Common myeloid progenitor, CD34-positive (primary cell): ENCODE results near the gene ALDH1A1.
"Not testable (repeated sequence)": the region's sequence is repeated elsewhere in the genome, so short reads cannot be mapped to it uniquely, and the experiment has no call there.

Source experiments
- CTCF ChIA-PET: fragments of 350-600 bp; sonication (Branson Sonifier 250); formaldehyde crosslinking; loops from one replicate; lab custom pipeline; 2021; ENCODE audit warnings: antibody characterized with exemption; lab: Charles Lee
- POLR2A ChIA-PET: fragments of 350-600 bp; sonication (Branson Sonifier 250); formaldehyde crosslinking; loops from one replicate; lab custom pipeline; 2021; ENCODE audit warnings: antibody characterized with exemption; lab: Charles Lee
- DNase-seq, 3 donors: peaks; one replicate each; pipeline versions ENCODE4 v3.0.0 to v3.0.0-alpha.2; 2013
- H3K27ac ChIP-seq, 2 experiments: 1 replicate in 1 of 2; 2 replicates in 1 of 2; pipeline ENCODE4 v1.7.0; 2013; ENCODE audit warnings: inconsistent platforms in 2 of 2, low read length in 2 of 2, mild to moderate bottlenecking in 2 of 2, low read depth in 1 of 2, moderate library complexity in 1 of 2; ENCODE audit not compliant: severe bottlenecking in 2 of 2, insufficient read depth in 1 of 2, poor library complexity in 1 of 2
- H3K27me3 ChIP-seq, 5 experiments: replicated peaks in 2 of 5; 1 replicate in 3 of 5; 2 replicates in 2 of 5; pipeline versions ENCODE4 v1.6.1 to v1.7.0; 2013; ENCODE audit warnings: low read length in 4 of 5, mild to moderate bottlenecking in 2 of 5, moderate library complexity in 2 of 5, inconsistent platforms in 1 of 5; ENCODE audit not compliant: insufficient read depth in 5 of 5, control insufficient read depth in 4 of 5
- H3K36me3 ChIP-seq, 4 experiments: 1 replicate in 2 of 4; 2 replicates in 2 of 4; pipeline versions ENCODE4 v1.6.1 to v1.7.0; 2013; ENCODE audit warnings: low read length in 3 of 4, control low read depth in 1 of 4, mild to moderate bottlenecking in 1 of 4; ENCODE audit not compliant: control insufficient read depth in 4 of 4, insufficient read depth in 4 of 4
- H3K4me1 ChIP-seq, 4 experiments: 1 replicate in 3 of 4; 2 replicates in 1 of 4; pipeline versions ENCODE4 v1.6.1 to v1.7.1; 2013; ENCODE audit warnings: low read length in 3 of 4, mild to moderate bottlenecking in 3 of 4, control low read depth in 1 of 4, inconsistent platforms in 1 of 4, moderate library complexity in 1 of 4; ENCODE audit not compliant: control insufficient read depth in 4 of 4, insufficient read depth in 4 of 4; ENCODE audit errors: control extremely low read depth in 1 of 4
- H3K4me3 ChIP-seq, 7 experiments: 1 replicate in 4 of 7; 2 replicates in 3 of 7; pipeline versions ENCODE4 v1.5.1 to v1.7.0; 2013; ENCODE audit warnings: mild to moderate bottlenecking in 7 of 7, low read length in 6 of 7, moderate library complexity in 6 of 7, inconsistent platforms in 2 of 7, low read depth in 2 of 7, control low read depth in 1 of 7; ENCODE audit not compliant: insufficient read depth in 4 of 7, control insufficient read depth in 1 of 7; ENCODE audit errors: extremely low read depth in 1 of 7
- H3K9me3 ChIP-seq, 5 experiments: 1 replicate in 4 of 5; 2 replicates in 1 of 5; pipeline versions ENCODE4 v1.6.1 to v1.7.1; 2013; ENCODE audit warnings: low read length in 4 of 5, mild to moderate bottlenecking in 2 of 5, inconsistent platforms in 1 of 5, low read depth in 1 of 5, moderate library complexity in 1 of 5; ENCODE audit not compliant: control insufficient read depth in 4 of 5, insufficient read depth in 2 of 5; ENCODE audit errors: control extremely low read depth in 1 of 5
- WGBS: methylation state at CpG from one replicate; pipeline ENCODE4 v1.1.5; 2013; ENCODE audit not compliant: insufficient coverage; 5-methylcytosine and 5-hydroxymethylcytosine counted together

ALDH1A1 gene

GRCh38 chr9:72946821-72947220 is 6.0 kb downstream of the ALDH1A1 start:
- Histone ChIP-seq H3K4me3 (no peak overlapping the region), H3K36me3 (no peaks in the 10 kb centered on the region), H3K9me3 (no peaks in the 10 kb centered on the region), H3K4me1 (peaks cover 18 to 60% (median 34%) of the 10 kb centered on the region in 4 experiments), H3K27me3 (no peaks in the 10 kb centered on the region), H3K27ac (no peak overlapping the region)
- CTCF ChIA-PET: no interaction called here
- DNase-seq: no peak
- POLR2A ChIA-PET: no interaction called here

- CTCF ChIA-PET: no interaction called here
- H3K36me3 ChIP-seq: no peaks in the 10 kb centered on the region
- DNase-seq: no peak
- H3K27me3 ChIP-seq: no peaks in the 10 kb centered on the region
- WGBS: no CpG with 5 or more reads among the region's 3 CpGs
- no peak overlapping the region for H3K27ac ChIP-seq
- no peaks in the 10 kb centered on the region for H3K9me3 ChIP-seq
- H3K4me1 ChIP-seq: peaks cover 15 to 56% (median 29%) of the 10 kb centered on the region in 4 experiments
- no peak overlapping the region for H3K4me3 ChIP-seq
- POLR2A ChIA-PET: no interaction called here
Measured at GRCh38 chr9:72946318-72946717, 6.5 kb downstream of the ALDH1A1 start.

GRCh38 chr9:72945391-72945790 is 7.5 kb downstream of the ALDH1A1 start:
- 71% methylated on average over 3 of the region's 3 CpGs for WGBS

GRCh38 chr9:72943844-72944462 is 8.9 kb downstream of the ALDH1A1 start:
- Histone ChIP-seq H3K36me3 (peaks cover 0 to 4% (median 2%) of the 10 kb centered on the region in 4 experiments), H3K27ac (no peak overlapping the region), H3K4me3 (no peak overlapping the region), H3K9me3 (no peaks in the 10 kb centered on the region), H3K27me3 (no peaks in the 10 kb centered on the region), H3K4me1 (peaks cover 4 to 41% (median 19%) of the 10 kb centered on the region in 4 experiments)
- ChIA-PET CTCF (interaction anchor here (0.6 to 1.3 kb wide), 3 partner anchors 43 to 81 kb away, joined by 3 to 4 read pairs (median 3); no protein-coding TSS in a partner anchor), POLR2A (no interaction called here)
- WGBS: 80% methylated on average over 1 of the region's 2 CpGs
- DNase-seq: no peak

More at GRCh38 chr9:72945391-72945790, 7.5 kb downstream of the ALDH1A1 start:
- Histone ChIP-seq H3K4me3 (no peak overlapping the region), H3K4me1 (peaks cover 12 to 53% (median 26%) of the 10 kb centered on the region in 4 experiments), H3K27me3 (no peaks in the 10 kb centered on the region), H3K27ac (no peak overlapping the region), H3K9me3 (no peaks in the 10 kb centered on the region), H3K36me3 (no peaks in the 10 kb centered on the region)
- no peak for DNase-seq
- ChIA-PET CTCF (interaction anchor here (1.1 kb wide), 1 partner anchor 40 kb away, joined by 3 read pairs; no protein-coding TSS in a partner anchor), POLR2A (no interaction called here)

DNA sequence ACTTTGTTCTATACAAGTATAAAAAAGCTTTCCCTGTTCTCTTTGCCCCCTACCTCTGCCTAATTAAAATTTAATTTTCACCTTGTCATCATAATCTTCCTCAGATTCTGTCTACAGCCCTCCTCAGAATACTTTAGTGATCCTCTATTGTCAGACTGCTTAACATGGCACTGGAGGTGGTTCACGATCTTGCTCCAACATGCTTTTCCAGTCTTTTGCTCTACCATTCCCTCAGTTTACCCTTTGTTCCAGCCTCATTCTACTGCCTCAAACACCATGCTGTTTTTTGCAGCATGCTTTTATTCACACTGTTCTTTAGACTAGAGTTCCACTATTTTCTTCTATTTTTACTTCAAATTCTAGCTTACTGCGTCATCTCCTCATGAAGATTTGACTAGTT is 10.4 kb downstream of the ALDH1A1 start:
- no peaks in the 10 kb centered on the region for H3K27me3 ChIP-seq
- H3K4me3 ChIP-seq: no peak overlapping the region
- no peak for DNase-seq
- peaks cover 0 to 10% (median 4%) of the 10 kb centered on the region in 4 experiments for H3K36me3 ChIP-seq
- ChIA-PET POLR2A (no interaction called here), CTCF (interaction anchor here (0.7 to 1.7 kb wide), 3 partner anchors 10 to 84 kb away, joined by 3 to 6 read pairs (median 3); no protein-coding TSS in a partner anchor)
- H3K4me1 ChIP-seq: peaks cover 0 to 26% (median 6%) of the 10 kb centered on the region in 4 experiments
- no peaks in the 10 kb centered on the region for H3K9me3 ChIP-seq
- H3K27ac ChIP-seq: no peak overlapping the region
- WGBS: 100% methylated on average over 1 of the region's 2 CpGs

- H3K27me3 ChIP-seq, H3K9me3 ChIP-seq, H3K4me1 ChIP-seq, H3K27ac ChIP-seq, H3K4me3 ChIP-seq, DNase-seq, CTCF ChIA-PET: not testable (repeated sequence)
- POLR2A ChIA-PET: interaction anchor here (0.7 kb wide), 1 partner anchor 372 kb away, joined by 4 read pairs; no protein-coding TSS in a partner anchor
- H3K36me3 ChIP-seq: peaks cover 6 to 26% (median 8%) of the 10 kb centered on the region in 4 experiments
- 100% methylated on average over 3 of the region's 6 CpGs for WGBS
Measured at GRCh38 chr9:72939581-72939980, 13.3 kb downstream of the ALDH1A1 start.

DNA sequence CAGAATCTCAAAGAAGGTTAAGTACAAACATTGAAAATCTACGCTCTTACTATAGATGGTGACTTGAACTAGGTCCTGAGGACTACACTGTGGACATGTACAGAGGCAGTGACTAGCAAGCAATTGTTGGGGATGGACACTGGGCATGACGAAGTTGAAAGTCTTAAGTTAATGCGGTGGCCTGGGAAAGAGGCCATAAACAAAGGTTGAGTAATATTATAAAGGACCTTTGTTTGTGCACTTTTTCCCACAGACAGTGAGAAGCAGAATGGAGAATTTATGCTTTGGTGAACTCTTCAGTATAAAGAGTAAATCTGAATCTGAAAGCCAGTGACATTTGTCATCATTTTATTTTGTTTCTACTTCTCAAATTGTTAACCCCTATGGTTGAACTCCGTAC is 15.3 kb downstream of the ALDH1A1 start:
- no peak for DNase-seq
- peaks cover 6 to 26% (median 8%) of the 10 kb centered on the region in 4 experiments for H3K36me3 ChIP-seq
- no peak overlapping the region for H3K4me3 ChIP-seq
- no peaks in the 10 kb centered on the region for H3K9me3 ChIP-seq
- POLR2A ChIA-PET: no interaction called here
- H3K27ac ChIP-seq: no peak overlapping the region
- 97% methylated on average over 4 of the region's 4 CpGs for WGBS
- CTCF ChIA-PET: interaction anchor here (1.1 to 2.7 kb wide), 3 partner anchors 11 to 85 kb away, joined by 3 to 11 read pairs (median 4); no protein-coding TSS in a partner anchor
- peaks cover 0 to 3% (median 0%) of the 10 kb centered on the region in 4 experiments for H3K4me1 ChIP-seq
- no peaks in the 10 kb centered on the region for H3K27me3 ChIP-seq
